Stimulated activated CD8-positive, alpha-beta memory T cell treated with anti-CD3 and anti-CD28 coated beads, Interleukin-7, amount 100 ng/mL, for 1 hour (primary cell): ENCODE data around the gene MAST2.
"Not testable (repeated sequence)": the region's sequence is repeated elsewhere in the genome, so short reads cannot be mapped to it uniquely, and the experiment has no call there.

Experiments
- DNase-seq, 2 donors: peaks; one replicate each; pipeline ENCODE4 v3.0.0-alpha.2; 2020; ENCODE audit warnings: low read depth in 2 of 2

Gene MAST2

DNA sequence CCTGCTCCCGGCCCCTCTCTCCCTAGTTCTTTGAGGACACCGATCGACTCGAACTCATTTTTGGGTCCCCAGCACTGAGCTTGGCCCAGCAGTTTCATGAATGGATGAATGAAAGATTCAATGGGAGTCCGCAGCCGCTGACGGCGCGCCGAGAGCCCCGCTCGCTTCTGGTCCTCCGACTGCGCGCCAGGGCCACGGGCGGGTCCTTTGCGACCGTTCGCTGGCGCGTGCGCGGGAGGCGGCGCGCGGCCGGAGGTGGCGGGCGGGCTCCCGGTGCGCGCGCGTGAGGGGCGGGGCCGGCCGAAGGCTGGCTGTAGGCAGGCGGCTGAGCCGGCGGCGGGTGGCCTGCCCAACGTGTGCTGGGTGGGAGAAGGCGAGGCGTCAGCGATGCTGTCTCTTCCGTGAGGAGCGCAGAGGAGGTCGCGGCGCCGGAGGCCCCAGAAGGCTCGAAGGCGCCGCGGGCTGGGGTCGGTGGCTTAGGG lies at the start of gene MAST2:
Gene MAST2, plus strand, starts transcription at position 314 of the 482 bp plus-strand sequence. CDS start 284 bp downstream, outside the sequence.
- peak; percentile 64 to 72 for DNase-seq

DNA sequence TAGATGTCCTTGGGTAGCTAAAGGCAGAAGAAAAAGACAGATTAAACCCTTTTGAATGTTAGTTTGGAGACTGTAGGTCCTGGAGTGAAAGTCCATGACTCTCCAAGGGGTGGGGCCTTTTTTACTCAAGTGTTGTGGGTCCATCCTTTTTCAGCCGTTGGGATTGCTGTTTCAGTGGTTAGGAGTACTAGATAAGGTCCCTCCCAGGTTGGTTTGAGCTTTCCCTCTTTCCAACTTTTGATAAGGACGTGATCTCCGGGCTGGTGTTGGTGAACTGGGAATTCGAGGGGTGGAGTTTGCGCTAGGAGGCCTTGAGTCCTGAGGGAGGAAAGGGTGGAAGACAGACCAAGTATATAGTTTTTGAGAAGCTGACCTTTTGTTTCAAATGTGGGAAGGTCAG lies 47.7 kb upstream of the MAST2 start:
- DNase-seq: no peak

GRCh38 chr1:45762291-45762690 lies 41.1 kb upstream of the MAST2 start:
- no peak for DNase-seq

DNA sequence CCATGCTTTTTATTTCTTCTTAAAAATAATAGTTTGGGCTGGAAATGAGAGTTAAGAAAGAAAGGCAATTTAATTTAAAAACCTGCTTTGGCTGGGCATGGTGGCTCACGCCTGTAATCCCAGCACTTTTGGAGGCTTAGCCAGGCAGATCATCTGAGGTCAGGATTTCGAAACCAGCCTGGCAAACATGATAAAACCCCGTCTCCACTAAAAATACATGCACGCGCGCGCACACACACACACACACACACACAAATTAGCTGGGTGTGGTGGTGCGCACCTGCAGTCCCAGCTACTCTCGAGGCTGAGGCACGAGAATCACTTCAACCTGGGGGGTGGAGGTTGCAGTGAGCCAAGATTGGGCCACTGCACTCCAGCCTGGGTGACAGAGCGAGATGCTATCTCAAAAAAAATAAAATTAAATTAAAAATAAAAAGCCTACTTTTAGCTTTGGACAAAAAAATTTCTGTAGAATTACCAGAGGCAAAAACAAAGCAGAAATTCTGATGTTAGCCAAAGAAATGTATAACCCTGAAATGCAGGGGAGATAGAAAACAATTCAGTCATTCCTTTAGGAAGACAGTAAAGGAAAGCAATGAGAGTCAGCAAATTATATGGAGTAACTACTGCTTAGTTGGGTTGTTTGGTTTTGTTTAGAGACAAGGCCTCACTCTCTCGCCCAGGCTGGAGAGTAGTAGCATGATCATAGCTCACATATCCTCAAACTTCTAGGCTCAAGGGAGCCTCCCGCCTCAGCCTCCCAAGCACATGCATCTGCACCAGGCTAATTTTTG lies 37.2 kb upstream of the MAST2 start:
- no peak for DNase-seq

GRCh38 chr1:45767035-45767434 lies 36.4 kb upstream of the MAST2 start:
- DNase-seq: no peak

DNA sequence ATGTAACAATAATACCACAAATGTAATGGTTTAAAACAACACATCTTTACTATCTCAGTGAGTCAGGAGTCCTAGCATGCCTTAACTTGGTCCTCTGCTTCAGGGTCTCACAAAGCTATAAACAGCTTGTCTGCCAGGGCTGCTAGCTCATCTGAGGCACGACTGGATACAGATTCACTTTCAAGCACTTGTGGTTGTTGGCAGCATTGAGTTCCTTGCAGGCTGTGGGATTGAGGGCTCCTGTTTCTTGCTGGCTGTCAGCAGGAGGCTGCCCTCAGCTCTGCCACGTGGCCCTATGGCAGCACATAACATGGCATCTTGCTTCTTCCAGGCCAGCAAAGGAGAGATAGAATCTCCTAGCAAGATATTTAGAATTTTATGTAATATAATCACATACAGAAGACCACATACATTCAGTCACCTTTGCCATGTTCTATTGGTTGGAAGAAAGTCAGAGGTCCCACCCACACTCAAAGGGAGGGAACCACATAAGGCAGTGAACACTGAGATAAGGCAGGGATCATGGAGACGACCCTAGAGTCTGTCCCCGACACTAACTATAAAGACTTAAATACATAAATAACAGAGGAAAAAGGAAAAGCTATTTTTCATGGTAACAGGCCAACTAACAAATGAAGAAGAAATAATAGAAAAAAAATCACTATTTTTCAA lies 34.0 kb upstream of the MAST2 start:
- no peak for DNase-seq

DNA sequence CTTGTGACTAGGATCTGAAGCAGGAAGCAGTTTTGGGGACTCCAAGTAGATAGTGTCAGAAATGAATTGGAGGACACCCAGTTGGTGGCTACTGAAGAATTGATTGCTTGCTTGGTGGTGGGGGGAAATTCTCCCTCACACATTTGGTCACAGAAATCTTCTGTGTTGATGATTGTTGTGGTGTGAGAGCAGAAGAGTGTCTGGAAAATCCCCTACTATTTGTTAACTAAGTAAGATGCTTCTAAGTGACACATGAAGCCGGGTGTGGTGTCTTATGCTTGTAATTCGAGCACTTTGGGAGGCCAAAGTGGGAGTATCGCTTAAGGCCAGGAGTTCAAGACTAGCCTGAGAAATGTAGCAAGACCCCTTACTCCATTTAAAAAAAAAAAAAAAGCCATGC lies 30.4 kb upstream of the MAST2 start:
- DNase-seq: no peak

- no peak for DNase-seq
These were observed 27.6 kb upstream of the MAST2 start for GRCh38 chr1:45775794-45776193.

GRCh38 chr1:45785583-45785982 lies 17.8 kb upstream of the MAST2 start:
- no peak for DNase-seq

- DNase-seq: no peak
These were observed 15.5 kb upstream of the MAST2 start for GRCh38 chr1:45787905-45788304.

DNA sequence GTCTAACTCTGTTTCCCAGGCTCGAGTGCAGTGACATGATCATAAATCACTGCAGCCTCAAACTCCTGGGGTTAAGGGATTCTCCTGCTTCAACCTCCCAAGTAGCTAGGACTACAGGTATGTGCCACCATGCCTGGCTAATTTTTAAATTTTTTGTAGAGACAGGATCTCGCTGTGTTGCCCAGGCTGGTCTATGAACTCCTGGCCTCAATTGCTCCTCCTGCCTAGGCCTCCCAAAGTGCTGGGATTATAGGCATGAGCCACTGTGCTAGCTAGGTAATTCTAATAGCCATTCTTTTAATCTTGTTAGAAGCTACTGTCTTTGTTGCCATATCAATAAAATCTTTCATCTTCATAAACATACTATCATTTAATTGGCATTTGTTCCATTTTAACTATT lies 13.8 kb upstream of the MAST2 start:
- DNase-seq: no peak

DNA sequence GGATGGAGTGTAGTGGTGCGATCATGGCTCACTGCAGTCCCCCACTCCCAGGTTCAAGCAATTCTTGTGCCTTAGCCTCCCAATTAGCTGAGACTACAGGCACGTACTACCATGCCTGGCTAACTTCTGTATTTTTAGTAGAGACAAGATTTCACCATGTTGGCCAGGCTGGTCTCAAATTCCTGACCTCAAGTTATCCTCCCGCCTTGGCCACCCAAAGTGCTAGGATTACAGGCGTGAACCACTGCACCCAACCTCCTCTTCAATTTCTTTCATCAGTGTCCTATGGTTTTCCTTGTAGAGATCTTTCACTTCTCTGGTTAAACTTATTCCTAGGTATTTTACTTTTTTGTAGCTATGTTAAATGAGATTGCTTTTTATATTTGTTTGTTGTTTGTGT lies 10.7 kb upstream of the MAST2 start:
- no peak for DNase-seq

DNA sequence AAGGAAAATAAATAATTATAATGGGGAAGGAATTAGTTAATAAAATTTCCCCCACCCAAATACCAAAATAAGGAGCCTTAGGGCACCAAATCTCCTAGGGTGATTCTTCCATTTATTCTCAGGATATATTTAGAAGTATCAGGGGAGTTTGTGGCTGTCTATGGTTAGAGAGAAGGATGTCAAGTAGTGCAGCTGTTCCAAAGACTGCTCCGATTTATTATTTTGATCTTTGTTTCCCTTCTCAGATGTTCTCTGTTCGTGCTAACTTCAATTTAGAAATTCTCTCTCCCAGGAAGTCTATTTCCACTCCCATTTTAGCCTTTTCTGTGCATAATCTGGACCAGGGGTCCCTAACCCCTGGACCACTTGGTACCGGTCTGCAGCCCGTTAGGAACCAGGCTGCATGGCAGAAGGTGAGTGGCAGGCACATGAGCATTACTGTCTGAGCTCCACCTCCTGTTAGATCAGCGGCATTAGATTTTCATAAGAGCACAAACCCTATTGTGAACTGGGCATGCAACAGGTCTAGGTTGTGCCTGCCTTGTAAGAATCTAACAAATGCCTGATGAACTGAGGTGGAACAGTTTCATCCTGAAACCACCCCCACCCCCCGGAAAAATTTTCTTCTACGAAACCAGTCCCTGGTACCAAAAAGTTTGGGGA lies 9.3 kb upstream of the MAST2 start:
- no peak for DNase-seq

- no peak for DNase-seq
These were observed 7.0 kb upstream of the MAST2 start for GRCh38 chr1:45796381-45796780.

- no peak for DNase-seq
These were observed 6.5 kb upstream of the MAST2 start for GRCh38 chr1:45796946-45797345.

- DNase-seq: no peak
These were observed 2.5 kb upstream of the MAST2 start for GRCh38 chr1:45800899-45801298.

DNA sequence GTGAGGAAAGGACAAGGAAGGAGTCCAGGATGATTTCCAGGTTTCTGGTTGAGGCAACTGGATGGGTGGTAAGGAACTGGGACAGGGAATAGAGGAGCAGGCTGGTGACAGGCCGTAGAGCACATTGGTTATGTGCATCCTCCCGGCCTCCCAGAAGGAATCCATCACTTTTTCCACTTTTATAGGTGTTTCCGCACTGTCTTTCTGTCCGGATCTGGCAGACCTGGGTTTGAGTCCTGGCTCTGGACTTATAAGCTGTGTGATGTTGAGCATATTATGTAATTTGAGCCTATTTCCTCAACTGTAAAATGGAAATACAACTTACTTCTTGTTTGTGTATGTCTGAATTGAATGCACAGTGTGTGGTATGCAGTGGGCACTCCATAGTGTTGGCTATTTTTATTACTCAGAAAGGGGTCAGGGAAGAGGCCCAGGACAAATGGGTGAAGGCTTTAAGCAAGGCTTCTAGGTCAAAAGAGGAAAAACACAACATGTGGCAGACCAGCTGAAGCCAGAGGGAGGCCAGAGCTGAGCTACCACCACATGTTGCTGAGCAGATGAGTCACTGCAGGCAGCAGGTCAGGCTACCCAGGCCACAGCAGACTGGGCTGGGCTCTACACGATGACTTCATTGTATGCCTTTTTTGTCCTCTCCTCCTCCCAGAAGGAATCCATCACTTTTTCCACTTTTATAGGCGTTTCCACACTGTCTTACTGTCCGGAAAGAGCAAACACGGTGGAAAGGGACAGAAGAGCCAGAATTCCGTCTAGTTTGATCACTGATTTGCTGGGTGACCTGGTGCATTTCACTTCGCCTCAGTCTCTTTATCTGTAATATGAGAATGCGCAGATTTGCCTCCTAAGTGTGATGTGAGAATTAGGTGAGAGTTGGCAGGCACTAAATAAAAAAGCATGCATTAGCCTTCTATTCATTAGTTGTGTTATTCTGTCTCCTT lies 791 bp upstream of the MAST2 start:
- no peak for DNase-seq

- DNase-seq: not testable (repeated sequence)
These were observed 613 bp downstream of the MAST2 start for GRCh38 chr1:45803781-45804668.

DNA sequence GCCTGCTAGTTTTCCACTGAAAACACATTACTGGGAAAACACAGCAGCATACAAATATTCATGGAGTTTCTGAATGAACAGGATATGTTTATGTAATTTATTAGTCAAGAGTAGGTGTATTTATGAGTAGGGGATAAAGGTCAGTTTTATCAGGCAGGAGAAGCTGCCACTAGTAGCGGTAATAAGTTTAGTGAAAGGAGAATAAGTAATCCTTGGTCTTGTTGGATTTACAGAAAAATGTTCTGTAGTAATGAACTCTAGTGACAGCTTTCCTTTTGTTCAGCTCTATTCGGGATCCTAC lies 1.2 kb downstream of the MAST2 start:
- DNase-seq: no peak

DNA sequence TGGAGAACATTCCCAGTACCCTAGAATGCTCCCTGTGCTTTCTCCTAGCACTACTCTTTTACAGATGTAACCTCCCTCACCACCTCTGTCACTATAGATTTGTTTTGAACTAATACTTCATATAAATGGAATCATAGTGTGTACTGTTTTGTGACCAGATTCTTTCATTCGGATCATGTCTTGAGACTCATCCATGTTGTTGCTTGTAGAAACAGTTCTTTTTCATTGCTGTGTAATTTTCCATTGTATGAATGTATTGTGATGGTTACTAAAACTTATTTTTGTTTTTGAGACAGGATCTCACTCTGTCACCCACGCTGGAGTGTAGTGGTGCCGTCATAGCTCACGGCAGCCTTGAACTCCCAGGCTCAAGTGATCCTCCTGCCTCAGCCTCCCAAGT lies 2.7 kb downstream of the MAST2 start:
- no peak for DNase-seq

- no peak for DNase-seq
These were observed 6.3 kb downstream of the MAST2 start for GRCh38 chr1:45809761-45810160.
